T1000 (cell line): ENCODE results near the gene JAML.

Experiments used
- DNase-seq: peaks from one replicate; lab custom pipeline; 2025; ENCODE audit warnings: mixed read lengths; lab: John Stamatoyannopoulos, UW

JAML gene, protein sequence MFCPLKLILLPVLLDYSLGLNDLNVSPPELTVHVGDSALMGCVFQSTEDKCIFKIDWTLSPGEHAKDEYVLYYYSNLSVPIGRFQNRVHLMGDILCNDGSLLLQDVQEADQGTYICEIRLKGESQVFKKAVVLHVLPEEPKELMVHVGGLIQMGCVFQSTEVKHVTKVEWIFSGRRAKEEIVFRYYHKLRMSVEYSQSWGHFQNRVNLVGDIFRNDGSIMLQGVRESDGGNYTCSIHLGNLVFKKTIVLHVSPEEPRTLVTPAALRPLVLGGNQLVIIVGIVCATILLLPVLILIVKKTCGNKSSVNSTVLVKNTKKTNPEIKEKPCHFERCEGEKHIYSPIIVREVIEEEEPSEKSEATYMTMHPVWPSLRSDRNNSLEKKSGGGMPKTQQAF

DNA sequence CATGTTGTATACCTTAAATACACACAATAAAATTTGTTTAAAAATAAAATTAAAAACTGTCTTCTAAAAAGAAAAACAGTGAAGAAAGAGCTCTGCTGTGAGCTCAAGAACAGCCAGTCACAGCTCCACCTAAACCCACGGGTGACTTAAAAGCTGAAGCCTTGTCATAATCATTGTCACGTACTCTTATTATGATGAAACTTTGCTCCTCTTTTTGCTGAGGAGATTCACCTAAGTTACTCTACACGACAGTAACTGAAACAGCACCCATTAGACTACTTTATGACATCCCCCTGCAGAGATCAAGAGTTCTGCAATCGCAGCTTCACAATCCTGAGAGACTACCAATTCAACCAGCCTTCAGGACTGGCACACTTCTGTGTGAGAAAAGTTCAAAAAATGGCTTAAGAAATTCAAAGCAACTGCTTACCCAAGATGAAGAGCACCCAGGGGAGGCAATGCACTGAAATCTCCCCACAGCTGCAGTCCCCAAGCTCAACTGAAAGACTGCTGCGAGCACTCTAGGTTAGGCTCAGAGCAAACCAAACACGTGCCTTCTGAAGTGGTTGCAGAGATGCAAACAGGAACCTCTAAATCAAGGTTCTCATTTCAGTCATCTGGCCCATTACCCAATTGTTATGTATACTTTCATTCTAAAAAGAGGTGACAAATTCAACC is at the start of gene JAML:
Gene JAML, minus strand, starts transcription at position 501 of the 678 bp plus-strand sequence. CDS start 10,145 bp downstream, outside the sequence.
- no peak for DNase-seq

DNA sequence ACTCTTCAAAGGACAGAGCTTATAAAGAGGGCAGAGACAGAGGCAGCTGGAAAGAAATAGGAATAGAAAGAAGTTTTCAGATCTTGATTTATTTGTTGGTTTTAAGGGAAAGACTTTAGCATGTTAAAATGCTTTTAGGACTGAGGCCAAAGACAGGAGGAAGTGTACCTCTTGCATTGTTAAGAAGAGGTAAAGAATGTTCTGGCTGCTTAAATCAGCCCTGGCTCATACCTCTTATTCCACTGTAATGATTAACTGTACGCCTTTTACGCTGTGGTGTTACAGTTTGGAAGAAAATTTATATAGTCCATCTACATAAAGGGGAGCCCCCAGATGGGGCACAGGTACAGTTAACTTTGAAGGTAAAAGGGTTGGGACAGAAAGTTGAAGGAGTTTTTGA is 49.4 kb upstream of the JAML start:
- no peak for DNase-seq

DNA sequence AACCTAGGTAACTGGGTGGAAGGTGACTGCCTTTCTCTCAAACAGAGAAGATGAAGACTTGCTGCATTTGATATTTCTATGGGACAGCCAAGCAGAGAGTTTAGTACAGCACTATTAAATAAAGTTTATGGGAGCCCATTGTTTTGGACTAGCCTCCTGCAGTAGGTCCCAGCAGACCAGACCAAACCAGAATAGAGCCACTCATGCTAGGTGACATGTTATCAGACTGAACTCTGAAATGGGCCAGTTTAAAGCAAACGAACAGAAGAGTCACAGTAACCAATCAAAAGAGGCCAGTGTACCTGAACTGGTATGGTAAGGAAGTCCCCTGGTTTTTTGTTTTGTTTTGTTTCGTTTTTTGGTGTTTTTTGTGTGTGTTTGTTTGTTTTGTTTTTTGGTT is 47.2 kb upstream of the JAML start:
- no peak for DNase-seq

DNA sequence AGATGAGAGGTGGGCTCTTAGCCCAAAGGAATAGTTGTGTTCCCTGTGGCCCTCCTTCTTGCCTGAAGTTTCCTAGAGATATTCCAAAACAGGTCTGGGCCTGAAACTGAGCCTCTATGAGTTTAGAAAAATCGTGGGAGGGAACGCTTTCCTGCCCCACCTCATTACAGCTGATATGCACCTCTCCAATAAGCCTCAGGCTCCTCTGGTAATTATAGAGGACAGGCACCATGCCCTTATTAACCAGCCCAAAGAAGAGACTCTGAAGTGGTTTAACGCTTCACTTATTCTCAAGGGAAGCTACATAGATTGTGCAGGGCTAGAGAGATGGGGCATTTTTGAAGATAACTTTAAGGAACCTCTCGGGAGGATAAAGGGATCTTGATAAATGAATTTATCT is 42.7 kb upstream of the JAML start:
- DNase-seq: no peak

DNA sequence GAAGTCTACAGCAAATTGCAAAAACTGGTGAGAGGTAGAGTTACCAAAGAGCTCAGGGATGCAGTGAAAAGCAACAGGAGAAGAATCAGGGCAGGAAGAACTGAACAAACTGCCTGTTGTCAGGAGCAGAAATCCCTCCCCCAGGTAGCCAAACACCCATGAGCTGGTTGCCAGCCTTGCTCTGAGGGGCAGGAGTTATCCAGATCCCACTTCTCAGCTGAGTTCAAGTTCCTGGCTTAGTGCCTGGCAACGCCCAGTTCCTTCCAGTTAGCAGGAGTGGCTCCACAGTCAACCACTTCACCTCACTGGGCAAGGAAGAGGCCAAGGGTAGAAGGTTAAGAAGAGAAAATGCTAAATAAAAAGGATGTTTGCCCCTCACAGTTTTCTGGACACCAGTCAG is 41.1 kb upstream of the JAML start:
- DNase-seq: no peak

DNA sequence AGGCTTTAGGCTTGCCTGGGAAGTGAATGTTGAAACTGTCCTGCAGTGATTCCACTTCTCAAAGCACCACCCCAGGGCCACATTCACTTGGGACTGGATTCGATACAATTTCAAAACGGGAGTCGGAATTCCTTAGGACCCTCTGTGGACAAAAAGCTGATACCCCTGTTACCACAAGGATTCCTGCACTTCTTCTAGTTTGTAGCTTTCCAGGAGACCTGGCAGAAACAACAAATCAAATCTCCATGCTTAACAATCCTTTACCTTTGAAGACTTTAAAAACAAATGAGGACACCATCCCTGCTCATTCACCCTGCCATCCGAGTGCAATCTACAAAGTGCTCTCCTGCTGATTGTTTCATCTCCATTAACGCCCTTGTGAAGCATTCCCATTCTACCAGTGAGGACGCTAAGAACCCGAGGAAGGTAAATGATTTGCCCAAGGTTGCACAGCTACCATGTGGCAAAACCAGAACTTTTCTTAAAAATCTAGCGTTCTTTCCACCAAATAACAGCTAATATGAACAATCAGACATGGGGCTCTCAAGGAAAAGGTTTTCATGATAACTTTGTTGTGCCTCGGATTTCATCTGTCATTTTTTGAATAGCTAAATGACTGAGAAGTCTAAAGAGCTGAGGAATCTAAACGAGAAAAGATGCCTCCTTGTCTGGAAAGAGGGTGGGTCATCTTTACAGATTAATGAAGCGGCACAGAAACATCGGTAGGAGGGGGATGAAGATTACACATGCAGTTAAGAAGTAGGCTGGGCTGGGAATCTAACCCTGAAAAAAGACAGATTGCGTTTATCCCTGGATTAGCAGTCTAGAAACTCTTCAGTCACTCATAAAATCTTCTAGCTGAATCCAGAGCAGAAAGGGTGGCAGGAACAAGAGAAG is 40.0 kb upstream of the JAML start:
- DNase-seq: no peak

DNA sequence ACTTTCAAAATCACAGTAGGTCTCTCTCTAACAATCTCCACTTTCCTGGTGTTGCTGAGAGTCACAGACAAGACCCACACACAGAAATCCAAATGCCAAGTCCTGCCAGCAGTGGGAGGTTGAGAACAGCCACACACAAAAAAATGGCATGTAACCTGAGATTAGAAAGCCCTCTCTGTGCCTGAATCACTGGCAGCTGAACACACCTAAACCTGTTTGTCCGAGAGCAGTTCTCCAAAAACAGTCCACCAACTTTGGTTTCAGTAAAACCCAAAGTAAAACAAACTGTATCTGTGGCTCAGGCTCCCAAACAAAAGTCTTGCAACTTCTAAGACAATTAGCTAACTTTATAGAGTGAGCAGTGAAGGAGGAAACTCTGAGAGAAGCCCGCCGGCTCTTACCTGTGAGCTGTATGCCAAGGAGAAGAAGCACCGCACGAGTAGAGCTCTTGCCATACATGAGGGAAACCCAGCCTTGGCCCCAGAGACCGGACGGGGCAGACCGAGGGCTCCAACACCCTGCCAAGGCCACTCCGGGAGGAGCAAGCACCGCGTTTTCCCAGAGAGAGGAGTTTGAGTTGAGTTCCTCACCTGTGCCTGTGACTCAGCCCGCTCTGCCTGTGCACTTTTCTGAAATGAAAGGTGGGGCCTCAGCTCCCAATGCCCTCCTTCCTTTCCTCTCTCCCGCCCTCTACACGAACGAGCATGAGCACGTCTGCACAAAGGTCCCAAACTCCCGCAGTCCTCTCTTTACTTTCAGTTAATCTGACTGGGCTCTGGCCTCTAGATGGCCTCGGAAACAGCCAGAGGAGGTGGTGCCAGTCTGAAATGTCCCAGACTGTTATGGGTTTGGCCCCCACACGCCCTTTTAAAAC is 39.1 kb upstream of the JAML start, which contains the start of gene MPZL2:
Gene MPZL2, minus strand, starts transcription at position 603 of the 874 bp plus-strand sequence. Its CDS starts 144 bp downstream, at position 459.
- DNase-seq: no peak

DNA sequence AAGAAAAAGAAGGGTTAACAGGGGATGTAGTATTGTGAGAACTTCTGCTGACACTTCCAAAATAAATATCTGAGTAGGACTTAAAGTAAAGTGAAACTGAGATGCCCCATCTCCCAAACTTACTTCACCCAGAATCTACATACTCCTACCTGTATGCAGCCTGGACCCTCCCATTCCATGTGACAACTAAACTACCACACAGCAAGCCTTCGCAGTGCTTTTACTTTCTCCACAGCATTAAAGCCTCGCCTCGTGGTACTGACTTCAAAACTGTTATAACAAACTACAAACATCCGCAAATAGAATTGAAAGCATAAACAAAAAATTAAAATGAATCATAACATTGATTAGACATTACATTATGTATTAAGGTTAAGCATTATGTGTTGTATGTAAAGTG is 38.3 kb upstream of the JAML start:
- no peak for DNase-seq

DNA sequence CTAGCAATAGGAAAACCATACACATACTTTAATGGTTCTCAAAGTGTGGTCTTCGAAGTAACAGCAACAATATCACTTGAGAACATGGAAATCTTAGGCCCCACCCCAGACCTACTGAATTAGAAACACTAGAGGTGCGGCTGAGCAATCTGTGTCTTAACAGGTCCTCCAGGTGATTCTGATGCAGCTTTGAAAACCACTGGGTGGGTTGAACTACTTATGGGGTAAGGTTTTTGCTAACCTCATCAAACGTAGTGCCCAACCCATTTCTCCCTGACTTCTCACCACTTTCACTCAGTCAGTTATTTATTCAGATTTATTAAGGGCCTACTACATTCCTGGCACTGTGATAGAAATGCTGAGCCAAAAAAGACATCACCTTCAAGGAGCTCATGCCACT is 35.5 kb upstream of the JAML start:
- no peak for DNase-seq

DNA sequence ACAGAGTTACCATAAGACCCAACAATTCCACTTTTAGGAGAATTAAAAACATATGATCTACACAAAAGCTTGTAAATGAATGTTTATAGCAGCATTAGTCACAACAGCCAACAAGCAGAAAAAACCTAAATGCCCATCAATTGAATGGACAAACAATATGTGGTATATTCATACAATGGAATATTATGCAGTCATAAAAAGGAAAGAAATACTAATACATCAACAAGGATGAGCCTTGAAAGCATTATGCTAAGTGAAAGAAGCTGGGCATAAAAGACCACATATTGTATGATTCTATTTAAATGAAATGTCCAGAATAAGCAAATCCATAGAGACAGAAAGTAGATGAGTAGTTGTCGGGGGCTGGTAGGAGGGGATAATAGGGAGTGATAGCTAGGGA is 34.3 kb upstream of the JAML start:
- DNase-seq: no peak

DNA sequence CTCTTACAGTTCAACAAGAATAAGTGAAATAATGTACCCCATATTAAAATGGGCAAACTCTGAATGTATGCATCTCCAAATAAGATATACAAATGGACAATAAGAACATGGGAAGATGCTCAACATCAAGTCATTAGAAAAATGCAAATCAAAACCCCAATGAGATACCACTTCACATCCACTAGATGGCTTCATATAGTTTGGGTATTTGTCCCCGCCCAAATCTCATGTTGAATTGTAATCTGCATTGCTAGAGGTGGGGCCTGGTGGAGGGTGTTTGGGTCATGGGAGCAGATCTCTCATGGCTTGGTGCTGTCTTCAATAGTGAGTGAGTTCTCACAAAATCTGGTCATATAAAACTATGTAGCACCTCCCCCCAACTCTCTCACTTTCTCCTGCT is 33.6 kb upstream of the JAML start:
- DNase-seq: no peak

DNA sequence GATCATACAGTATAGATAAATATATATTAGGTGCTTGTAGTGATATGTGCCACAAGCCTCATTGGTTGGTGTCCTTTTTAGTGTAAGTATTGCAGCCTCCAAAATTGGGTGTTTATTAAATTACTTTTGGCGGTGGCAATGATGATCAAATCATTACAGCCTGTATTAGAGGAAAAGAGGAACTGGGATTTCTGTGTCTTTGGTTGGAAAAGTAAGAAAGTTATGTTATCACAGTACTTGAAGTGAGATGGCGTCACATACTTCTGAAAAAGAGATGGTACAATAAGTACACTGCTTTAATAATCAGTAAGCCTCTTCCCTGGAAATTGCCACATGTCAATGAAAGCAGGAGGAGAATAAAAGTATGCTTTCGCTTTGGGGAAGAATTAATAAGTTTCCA is 27.9 kb upstream of the JAML start:
- DNase-seq: no peak

DNA sequence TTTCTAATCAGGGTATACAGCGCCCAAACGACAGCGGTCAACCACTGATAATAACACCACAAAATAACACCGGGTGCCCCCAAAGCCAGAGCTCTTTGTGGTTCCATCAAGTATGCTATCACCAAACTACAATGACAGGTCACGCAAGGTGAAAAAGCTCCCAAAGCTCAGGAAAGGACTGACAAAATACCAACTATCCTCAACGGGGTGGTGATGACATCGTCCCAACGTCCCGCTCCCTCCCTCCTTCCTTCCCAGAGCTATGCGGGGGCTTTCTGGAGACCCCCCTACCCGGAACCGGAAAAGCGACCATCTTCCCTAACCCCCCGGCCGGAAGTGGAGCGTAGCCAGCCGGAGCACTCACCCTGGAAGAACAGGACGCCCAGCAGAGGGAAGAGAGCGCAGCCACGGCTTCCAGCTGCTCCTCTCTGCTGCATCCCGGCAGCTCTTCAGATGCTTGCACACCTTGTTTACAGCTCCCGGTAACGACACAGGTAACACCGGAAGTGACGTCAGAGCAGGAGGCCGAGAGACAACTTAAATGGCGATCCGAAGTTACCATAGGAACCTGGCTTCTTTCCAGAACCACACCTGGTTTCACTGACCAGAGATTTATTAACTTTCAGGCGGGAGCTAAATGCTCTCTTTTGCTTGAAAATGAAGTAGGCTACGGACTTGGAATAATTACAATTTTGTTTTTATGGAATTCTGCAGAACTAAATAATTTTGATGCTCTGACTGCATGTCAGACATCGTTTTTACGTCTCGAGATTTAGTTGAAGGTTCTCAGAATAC is 27.2 kb upstream of the JAML start, which contains the start of gene MPZL3:
Gene MPZL3, minus strand, starts transcription at position 508 of the 795 bp plus-strand sequence. Its CDS starts 71 bp downstream, at position 437.
- DNase-seq: peak; percentile 37

DNA sequence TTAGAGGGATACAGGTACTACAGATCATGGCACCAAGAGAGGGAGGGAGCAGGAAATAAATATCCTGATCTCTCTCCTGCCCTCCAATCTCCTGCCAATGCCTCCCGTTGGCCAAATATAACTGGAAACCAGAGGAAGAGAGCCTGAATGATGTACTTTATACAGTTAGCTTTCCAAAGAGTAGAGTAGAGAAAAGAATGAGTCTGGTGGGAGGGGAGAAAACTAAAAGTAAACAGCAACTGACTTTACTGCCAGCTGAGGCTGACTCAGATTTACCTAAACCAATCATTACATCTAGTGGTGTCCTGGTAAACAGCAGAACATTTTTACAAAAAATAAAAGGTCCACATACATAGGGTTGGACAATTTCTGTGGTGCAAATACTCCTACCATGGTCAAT is 22.2 kb upstream of the JAML start:
- DNase-seq: no peak

DNA sequence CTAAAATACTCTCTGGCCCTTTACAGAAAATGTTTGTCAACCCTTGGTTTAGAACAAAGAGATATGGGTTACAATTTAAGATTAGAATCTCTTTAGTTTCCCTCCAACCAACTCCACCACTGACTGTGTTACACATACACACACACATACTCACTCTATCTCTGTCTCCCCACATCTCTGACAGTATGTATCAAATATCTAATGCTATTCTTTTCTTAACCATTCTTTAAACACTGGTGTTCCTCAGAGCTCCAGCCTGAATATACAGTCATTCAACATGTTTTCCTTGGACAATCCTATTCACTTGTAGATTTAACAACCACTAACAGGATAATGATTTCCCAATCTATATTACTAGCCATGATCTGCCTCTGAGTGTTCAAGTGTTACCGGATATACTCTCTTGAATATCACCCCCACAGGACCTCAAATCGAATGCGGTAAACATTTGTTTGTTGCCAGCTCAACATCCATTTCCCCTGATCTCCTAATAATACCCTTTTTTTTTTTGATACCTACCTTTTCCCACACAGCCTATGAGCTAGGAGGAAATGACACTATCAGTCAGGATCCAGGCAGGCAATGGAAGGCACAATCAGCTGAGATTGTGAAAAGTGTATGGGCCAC is 21.2 kb upstream of the JAML start:
- DNase-seq: no peak

DNA sequence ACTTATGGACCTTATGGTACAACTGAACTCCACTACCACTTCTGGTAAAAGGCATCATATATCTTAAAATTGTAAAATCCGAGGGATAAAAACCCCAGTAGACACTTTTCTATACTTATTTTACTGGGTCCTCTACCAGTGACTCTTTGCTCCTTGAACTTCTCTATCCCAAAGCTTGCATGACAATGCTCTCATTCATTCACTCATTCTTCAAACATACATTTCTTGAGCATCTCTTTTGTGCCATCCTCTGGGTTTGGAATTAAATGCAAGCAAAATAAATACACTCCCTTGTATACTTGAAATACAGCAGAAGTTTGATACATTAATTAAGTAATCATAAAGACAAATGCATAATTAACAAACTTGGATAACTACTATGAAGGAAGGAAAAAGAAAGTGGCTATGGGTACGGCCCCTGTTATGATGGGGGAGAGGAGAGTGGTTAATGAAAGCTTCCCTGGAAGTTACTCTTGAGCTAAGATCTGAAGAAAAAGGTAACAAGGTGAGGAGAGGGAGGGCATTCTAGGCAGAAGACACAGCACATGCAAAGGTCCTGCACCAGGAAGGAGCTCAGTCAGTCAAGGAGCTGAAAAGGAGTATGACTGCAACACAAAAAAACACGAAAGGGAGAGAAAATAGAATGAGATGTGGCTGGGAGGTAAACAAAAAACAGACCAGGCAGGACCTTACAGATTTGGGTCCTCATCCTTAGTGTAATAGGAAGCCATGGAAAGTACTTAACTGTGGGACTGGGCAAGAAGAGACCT is 19.4 kb upstream of the JAML start:
- no peak for DNase-seq

DNA sequence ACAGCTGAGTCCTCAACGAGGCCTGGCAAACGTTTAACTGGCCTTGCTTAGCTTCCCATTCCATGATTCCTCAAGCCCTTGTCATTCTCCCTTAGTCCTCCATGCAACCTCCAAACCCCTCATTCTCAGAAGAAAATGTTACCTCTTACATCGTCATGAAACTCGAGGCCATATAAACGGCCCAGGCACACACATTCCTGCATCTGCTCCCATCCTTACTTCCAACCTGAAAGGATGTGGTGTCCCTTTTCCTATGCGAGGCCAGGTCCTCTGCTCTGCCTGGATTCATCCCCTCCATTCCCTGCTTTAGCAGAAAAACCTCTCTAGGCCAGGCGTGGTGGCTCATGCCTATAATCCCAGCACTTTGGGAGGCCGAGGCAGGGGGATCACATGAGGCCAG is 18.4 kb upstream of the JAML start:
- no peak for DNase-seq

DNA sequence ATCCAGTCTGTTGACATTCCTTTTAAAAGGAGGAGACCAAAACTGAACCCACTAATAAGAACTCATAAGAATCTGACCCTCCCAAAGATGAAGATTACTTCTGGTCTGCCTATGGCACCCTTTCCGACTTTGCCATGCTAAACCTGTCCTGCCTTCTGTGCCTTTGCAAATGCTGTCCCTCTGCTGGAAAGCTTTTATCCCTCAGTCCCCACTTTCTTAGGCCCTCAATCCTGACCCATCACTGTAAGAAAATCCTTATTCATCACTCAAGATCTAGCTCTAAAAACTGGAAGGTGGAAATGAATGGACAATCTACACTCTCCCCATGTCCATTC is 16.9 kb upstream of the JAML start:
- no peak for DNase-seq

DNA sequence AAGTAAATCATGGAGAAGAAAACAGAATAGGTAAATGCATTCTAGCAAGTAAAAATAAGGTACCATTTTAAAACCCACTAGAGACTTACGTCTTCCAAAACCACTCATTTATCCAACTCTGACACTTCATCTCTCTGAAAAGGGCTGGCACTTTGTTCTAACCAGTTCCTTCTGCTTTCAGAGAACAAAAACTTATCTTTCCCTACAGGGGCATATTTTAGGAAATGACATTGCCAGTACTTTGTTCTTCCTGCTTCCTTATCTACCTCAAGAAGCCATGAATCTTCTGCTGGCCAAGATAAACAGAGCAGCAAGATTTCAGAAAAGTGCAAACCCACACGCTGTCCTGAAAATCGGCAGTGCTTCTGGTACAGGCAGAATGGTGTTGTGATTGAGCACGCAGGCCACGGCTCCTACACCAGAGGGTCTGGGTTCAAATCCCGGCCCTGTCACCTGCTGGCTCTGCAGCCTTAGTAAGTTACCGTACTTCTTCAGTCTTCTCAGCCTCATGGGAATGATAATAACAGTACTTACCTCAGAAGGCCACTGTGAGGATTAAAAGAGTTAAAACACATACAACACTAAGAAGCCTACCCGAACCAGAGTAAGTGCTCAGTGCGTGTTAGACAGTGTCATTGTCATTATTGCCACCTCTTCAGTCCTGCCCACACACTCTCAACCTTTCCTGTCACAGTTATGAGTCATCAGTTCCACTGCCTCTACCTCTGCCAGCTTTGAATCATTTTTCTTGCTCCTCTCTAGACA is 16.4 kb upstream of the JAML start:
- no peak for DNase-seq
